Forelimb muscle (tissue), 1 donor: ENCODE results near the gene RNU5D-1. TPM values are rescaled to one million over a fixed set of nuclear protein-coding genes. Genes with fewer than 3 reads are reported as not detected.
"Not testable (repeated sequence)": the region's sequence is repeated elsewhere in the genome, so short reads cannot be mapped to it uniquely, and the experiment has no call there.

Experiments used
- DNase-seq: peaks from one replicate; pipeline ENCODE4 v3.0.0-alpha.2; 2013; ENCODE audit warnings: low read depth
- polyA plus RNA-seq: library from polyadenylated mRNA; unstranded; fragments of 120-200 nt; gene quantifications from one replicate; pipeline ENCODE4 v1.2.1, GENCODE V29; 2013; ENCODE audit not compliant: insufficient read length

RNU5D-1 gene
- not detected for polyA plus RNA-seq

- peak; percentile 93 for DNase-seq
These were observed at the start of gene RNU5D-1 for GRCh38 chr1:44730741-44731512. TSS of gene RNU5D-1 (minus strand) at chr1:44731170.

DNA sequence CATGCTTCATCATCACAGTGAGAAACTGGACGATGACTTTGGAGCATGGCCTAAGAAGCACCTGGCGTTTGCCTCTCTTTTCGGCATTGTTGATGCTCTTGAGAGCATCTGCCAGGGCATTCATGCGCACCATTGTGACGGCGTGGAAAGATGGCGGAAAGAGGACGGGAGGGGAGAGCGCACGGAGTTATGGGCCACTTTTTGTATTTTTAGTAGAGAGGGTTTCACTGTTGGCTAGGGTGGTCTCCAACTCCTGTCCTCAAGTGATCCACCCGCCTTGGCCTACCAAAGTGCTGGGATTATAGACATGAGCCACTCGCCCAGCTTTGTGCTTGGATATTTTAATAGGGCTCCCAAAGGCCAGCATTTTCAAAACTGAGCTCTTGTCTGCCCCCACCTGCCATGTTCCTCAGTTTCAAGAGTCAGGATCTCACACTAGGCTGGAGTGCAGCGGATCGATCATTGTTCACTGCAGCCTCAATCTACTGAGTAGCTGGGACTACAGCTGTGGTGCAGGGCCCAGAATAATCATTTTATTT is 49.7 kb upstream of the RNU5D-1 start:
- DNase-seq = no peak

- DNase-seq = no peak
These were observed 48.0 kb upstream of the RNU5D-1 start for GRCh38 chr1:44778705-44779576.

GRCh38 chr1:44777969-44778635 is 47.1 kb upstream of the RNU5D-1 start:
- no peak for DNase-seq

GRCh38 chr1:44777547-44777946 is 46.6 kb upstream of the RNU5D-1 start:
- DNase-seq = no peak

GRCh38 chr1:44776730-44777068 is 45.7 kb upstream of the RNU5D-1 start:
- DNase-seq = no peak

GRCh38 chr1:44775930-44776729 is 45.2 kb upstream of the RNU5D-1 start:
- DNase-seq = no peak

DNA sequence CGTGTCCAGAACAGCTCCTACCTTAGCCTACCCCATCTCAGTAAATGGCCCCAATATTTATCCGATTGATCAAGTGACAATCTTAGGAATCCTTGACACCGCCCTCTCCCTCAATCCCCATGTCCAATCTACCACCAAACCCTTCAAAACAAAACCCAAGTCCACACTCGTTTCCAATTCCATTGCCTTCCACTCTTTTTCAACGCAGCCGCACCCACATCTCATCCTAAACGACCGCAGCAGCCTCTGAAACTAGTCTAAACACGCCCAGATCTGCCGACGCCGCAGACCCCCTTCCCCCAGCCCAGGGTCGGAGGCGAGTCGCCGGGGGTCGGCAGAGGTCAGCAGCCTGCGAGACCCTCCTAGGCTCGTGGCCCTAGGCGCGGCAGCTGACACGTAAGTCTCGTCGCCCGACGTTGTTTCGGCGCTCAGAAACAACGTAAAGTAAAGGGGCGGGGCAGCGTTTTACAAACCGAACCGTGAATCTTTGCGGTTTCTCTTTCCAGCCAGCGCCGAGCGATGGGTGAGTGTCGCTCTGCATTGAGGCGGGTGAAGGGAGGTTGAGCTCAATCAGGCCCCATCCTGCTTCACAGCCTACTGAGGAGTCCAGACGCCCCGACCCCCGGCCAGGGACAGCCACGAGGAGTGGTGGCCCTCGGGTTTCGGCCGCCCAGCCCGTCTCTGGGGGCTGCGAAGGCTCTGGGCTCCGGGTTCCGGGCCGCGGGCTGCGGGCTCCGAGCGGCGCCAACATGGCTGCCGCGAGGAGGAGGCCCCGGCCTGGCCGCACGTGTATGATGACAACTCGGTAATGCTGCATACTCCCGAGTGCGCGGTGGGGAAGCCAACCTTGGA is 44.3 kb upstream of the RNU5D-1 start, which contains the start of gene RPS8:
RPS8 (plus strand) TSS at position 463 of the 852 bp plus-strand sequence; CDS start at position 520, 57 bp downstream.
- peak; percentile 89 for DNase-seq

GRCh38 chr1:44766421-44766820 is 35.5 kb upstream of the RNU5D-1 start:
- not testable (repeated sequence) for DNase-seq

DNA sequence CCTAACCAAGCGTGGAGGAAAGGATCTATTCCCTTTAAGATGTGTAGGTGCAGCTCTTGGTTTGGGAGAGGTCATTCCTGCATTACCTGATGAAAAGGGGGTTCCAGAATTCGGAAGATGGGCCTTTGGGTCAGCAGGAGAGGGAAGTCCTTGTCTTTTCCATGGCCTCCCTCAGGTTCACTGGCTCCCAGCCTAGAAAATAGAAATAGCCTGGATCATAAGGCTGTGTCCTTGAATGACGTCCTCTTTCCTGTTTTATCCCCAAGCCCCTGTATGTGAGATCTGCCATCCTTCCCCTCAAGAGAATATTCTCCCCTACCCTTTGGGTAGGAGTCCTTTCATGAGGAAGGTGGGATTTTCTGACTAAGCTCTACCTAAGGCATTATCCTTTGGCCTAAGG is 29.9 kb upstream of the RNU5D-1 start:
- no peak for DNase-seq

DNA sequence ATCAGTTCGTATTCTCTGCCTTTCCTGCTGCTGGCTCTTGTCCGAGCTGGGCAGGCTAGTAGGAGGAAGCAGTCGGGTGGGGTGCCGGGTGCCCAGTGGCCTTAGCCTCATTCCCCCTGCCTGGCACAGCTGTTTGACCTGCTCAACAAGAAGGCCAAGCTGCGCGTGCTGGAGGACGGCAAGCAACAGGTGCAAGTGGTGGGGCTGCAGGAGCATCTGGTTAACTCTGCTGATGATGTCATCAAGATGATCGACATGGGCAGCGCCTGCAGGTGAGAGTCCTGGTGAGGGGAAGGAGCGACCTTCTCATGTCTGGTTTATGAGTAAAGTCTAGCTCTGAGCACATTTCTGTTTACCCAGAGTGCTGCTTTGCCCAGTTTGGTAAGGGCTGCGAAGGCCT is 28.1 kb upstream of the RNU5D-1 start:
- no peak for DNase-seq

- no peak for DNase-seq
These were observed 26.4 kb upstream of the RNU5D-1 start for GRCh38 chr1:44757420-44757819.

- DNase-seq = no peak
These were observed 16.9 kb upstream of the RNU5D-1 start for GRCh38 chr1:44747878-44748277.

DNA sequence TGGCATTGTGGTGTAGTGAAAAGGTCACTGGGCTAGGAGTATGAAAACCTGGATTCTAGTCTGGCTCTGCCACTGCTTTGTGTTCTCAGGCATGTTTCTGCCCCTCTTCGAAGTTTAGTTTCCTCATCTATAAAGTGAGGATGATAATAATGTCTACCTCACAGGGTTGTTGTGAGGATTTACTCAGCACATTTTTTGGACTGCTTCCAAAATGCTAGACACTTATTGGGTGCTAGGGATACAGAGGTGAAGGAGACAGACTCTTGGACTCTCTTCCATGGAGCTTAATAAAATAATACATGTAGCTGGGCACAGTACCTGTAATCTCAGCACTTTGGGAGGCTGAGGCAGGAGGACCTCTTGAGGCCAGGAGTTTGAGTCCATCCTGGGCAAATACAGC is 12.2 kb upstream of the RNU5D-1 start:
- no peak for DNase-seq

- DNase-seq = no peak
These were observed 9.2 kb upstream of the RNU5D-1 start for GRCh38 chr1:44740179-44740617.

DNA sequence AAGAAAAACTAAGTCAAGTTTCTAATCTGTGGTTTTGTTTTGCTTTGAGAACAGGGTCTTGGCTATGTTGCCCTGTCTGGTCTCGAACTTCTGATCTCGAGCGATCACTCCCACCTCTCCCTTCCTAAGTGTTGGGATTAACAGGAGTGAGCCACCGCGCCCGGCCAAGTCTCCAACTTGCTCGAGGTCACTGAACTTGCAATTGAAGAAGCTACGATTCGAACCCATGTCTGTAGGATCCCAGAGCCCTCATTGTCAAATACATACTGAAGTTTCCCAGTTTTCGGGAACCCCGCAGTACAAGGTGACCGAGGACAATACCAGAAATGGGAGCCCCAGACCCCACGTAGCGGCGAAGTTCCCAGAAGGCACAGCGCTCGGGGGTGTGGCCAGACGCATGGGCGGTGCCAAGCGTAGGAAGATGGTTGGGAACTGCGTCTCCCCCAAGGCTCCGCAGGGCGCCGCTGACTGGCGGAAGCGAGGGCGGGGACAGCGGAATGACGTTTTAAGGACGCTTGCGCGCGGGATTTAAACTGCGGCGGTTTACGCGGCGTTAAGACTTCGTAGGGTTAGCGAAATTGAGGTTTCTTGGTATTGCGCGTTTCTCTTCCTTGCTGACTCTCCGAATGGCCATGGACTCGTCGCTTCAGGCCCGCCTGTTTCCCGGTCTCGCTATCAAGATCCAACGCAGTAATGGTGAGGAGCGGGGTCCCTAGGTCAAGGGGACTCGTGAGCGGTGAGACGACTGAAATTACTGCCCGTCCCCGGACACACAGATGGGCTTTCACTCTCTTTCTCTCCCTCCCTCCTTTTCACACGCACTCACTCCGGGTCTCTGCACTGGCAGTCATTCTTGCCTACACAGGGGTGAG is 8.6 kb upstream of the RNU5D-1 start, which contains the start of gene KIF2C:
KIF2C (plus strand) TSS at position 531 of the 872 bp plus-strand sequence; CDS start at position 627, 96 bp downstream.
- peak; percentile 92 for DNase-seq

DNA sequence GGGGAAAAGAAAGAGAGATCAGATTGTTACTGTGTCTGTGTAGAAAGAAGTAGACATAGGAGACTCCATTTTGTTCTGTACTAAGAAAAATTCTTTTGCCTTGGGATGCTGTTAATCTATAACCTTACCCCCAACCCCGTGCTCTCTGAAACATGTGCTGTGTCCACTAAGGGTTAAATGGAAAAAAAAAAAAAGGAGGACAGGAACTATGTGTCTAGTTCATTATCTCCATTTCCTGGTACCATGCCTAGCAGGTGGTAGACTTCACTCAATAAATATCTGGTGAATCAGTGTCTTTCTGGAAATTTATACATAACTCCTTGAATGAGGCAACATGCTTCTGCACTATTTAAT is 8.0 kb upstream of the RNU5D-1 start:
- not testable (repeated sequence) for DNase-seq

DNA sequence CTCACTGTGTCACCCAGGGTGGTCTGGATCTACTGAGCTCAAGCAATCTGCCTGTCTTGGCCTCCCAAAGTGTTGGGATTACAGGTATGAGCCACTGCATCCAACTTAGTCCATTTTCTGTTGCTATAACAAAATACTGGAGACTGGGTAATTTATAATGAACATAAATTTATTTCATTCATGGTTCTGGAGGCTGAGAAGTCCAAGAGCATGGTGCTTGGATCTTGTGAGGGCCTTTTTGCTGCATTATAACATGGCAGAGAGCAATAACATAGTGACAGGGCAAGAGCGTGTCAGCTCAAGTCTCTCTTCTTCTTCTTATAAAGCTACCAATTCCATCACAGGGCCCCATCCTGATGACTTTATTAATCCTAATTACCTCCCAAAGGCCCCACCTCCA is 5.0 kb upstream of the RNU5D-1 start:
- DNase-seq = no peak

DNA sequence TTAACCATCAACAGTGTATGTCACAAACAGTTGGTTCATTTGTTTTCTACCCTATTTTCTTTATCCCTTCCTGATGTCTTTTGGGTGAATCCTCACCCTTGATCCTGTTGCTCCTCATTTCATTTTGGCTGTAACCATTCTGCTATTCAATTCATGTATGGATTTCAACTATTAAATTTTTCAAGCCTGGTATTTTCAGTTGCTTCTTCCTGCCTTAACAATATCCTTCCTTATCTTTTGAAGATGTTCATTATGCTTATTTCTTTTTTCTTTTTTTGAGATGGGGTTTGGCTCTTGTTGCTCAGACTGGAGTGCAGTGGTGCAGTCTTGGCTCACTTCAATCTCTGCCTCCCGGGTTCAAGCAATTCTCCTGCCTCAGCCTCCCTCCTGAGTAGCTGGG is 2.8 kb upstream of the RNU5D-1 start:
- DNase-seq = no peak
